Measurements from ENCODE around the gene DIP2B. TPM values are rescaled to one million over a fixed set of nuclear protein-coding genes. Genes with fewer than 3 reads are reported as not detected.

Gene DIP2B
- total RNA-seq, 1 experiment from 2014 or later, result 29.4 TPM

- Histone ChIP-seq H4K20me1 (ENCODE audit: insufficient read depth) (no peaks in the 10 kb centered on the region), H3K4me3 (no peak overlapping the region), H3K9me2 (ENCODE audit: insufficient read depth) (no peaks in the 10 kb centered on the region), H3K27me3 (ENCODE audit: insufficient read depth, low read depth) (no peaks in the 10 kb centered on the region), H3K79me2 (ENCODE audit: low read depth) (peaks cover 87% of the 10 kb centered on the region), H3F3A (ENCODE audit: insufficient read depth, low read depth) (no peaks in the 10 kb centered on the region; the same call in 1 of the 2 replicates), H3K4me2 (no peak overlapping the region), H3K27ac (no peak overlapping the region), H3K36me3 (ENCODE audit: low read depth) (peaks cover 8% of the 10 kb centered on the region; the same call in 1 of the 2 replicates), H3K4me1 (replicated peaks; ENCODE audit: insufficient read depth) (peaks cover 3% of the 10 kb centered on the region; the same call in 1 of the 2 replicates), H3K9me3 (ENCODE audit: insufficient read depth, low read depth) (peaks cover 4% of the 10 kb centered on the region; the same call in 1 of the 2 replicates), H2AFZ (no peak overlapping the region)
- no TSS peak for BruUV-seq (replicated peaks)
- no peak for TF ChIP-seq EZH2 (IDR thresholded peaks at IDR 0.05; ENCODE audit: low read depth)
- TF ChIP-seq CTCF (conservative IDR thresholded peaks at IDR 0.05), result no peak
- ChIA-PET POLR2A (ENCODE audit: unreplicated experiment) (no interaction called here), CTCF (no interaction called here)
- no peak for DNase-seq
- intact Hi-C loops (cut with micrococcal nuclease; ENCODE audit: unreplicated experiment), result no loop called here
These were observed 19.0 kb downstream of the DIP2B start for GRCh38 chr12:50523772-50524171.

- POLR2A ChIA-PET (ENCODE audit: unreplicated experiment), result no interaction called here
- H3K9me2 ChIP-seq (ENCODE audit: insufficient read depth), result no peaks in the 10 kb centered on the region
- H4K20me1 ChIP-seq (ENCODE audit: insufficient read depth), result no peaks in the 10 kb centered on the region
- TF ChIP-seq CTCF (conservative IDR thresholded peaks at IDR 0.05), result no peak
- TF ChIP-seq EZH2 (IDR thresholded peaks at IDR 0.05; ENCODE audit: low read depth), result no peak
- no peaks in the 10 kb centered on the region; the same call in 1 of the 2 replicates for H3F3A ChIP-seq (ENCODE audit: insufficient read depth, low read depth)
- no peak for DNase-seq
- H3K9me3 ChIP-seq (ENCODE audit: insufficient read depth, low read depth), result peaks cover 4% of the 10 kb centered on the region; the same call in 1 of the 2 replicates
- peaks cover 8% of the 10 kb centered on the region; the same call in 1 of the 2 replicates for H3K36me3 ChIP-seq (ENCODE audit: low read depth)
- H3K79me2 ChIP-seq (ENCODE audit: low read depth), result peaks cover 87% of the 10 kb centered on the region
- no peak overlapping the region for H3K4me2 ChIP-seq
- H2AFZ ChIP-seq, result no peak overlapping the region
- no peak overlapping the region for H3K4me3 ChIP-seq
- no TSS peak for BruUV-seq (replicated peaks)
- no peaks in the 10 kb centered on the region for H3K27me3 ChIP-seq (ENCODE audit: insufficient read depth, low read depth)
- CTCF ChIA-PET, result no interaction called here
- H3K4me1 ChIP-seq (replicated peaks; ENCODE audit: insufficient read depth), result peaks cover 11% of the 10 kb centered on the region; the same call in 1 of the 2 replicates
- no peak overlapping the region for H3K27ac ChIP-seq
- intact Hi-C loops (cut with micrococcal nuclease; ENCODE audit: unreplicated experiment), result no loop called here
These were observed 19.8 kb downstream of the DIP2B start for GRCh38 chr12:50524621-50525020.

GRCh38 chr12:50525422-50525821, 20.6 kb downstream of the DIP2B start:
- Histone ChIP-seq H3K36me3 (ENCODE audit: low read depth) (peaks cover 8% of the 10 kb centered on the region; the same call in 1 of the 2 replicates), H3K27me3 (ENCODE audit: insufficient read depth, low read depth) (no peaks in the 10 kb centered on the region), H2AFZ (no peak overlapping the region), H3K79me2 (ENCODE audit: low read depth) (peaks cover 87% of the 10 kb centered on the region), H4K20me1 (ENCODE audit: insufficient read depth) (no peaks in the 10 kb centered on the region), H3K27ac (no peak overlapping the region), H3K4me1 (replicated peaks; ENCODE audit: insufficient read depth) (peaks cover 19% of the 10 kb centered on the region), H3K4me3 (no peak overlapping the region), H3K4me2 (no peak overlapping the region), H3K9me3 (ENCODE audit: insufficient read depth, low read depth) (peaks cover 4% of the 10 kb centered on the region; the same call in 1 of the 2 replicates), H3K9me2 (ENCODE audit: insufficient read depth) (no peaks in the 10 kb centered on the region), H3F3A (ENCODE audit: insufficient read depth, low read depth) (peaks cover 7% of the 10 kb centered on the region; the same call in 1 of the 2 replicates)
- POLR2A ChIA-PET (ENCODE audit: unreplicated experiment), result no interaction called here
- no TSS peak for BruUV-seq (replicated peaks)
- CTCF ChIA-PET, result no interaction called here
- DNase-seq, result no peak
- TF ChIP-seq CTCF (conservative IDR thresholded peaks at IDR 0.05) (no peak), EZH2 (IDR thresholded peaks at IDR 0.05; ENCODE audit: low read depth) (no peak)
- intact Hi-C loops (cut with micrococcal nuclease; ENCODE audit: unreplicated experiment), result no loop called here

Measured in PC-9 (cell line).